IPS DF 6.9 (cell line): ENCODE data around the gene KCNJ15.
"Not testable (repeated sequence)": the region's sequence is repeated elsewhere in the genome, so short reads cannot be mapped to it uniquely, and the experiment has no call there.

Experiments
- DNase-seq: peaks from one replicate; pipeline ENCODE4 v3.0.0-alpha.2; 2013; ENCODE audit warnings: low read depth, low spot score
- H3K27ac ChIP-seq: one replicate; pipeline ENCODE4 v1.5.1; 2013; ENCODE audit warnings: low read length, control low read depth
- H3K27me3 ChIP-seq: 2 replicates; pipeline ENCODE4 v1.6.1; 2013; ENCODE audit warnings: mild to moderate bottlenecking, low read length; ENCODE audit not compliant: control insufficient read depth, insufficient read depth
- H3K36me3 ChIP-seq: 2 replicates; pipeline ENCODE4 v1.6.1; 2013; ENCODE audit warnings: low read length; ENCODE audit not compliant: control insufficient read depth, insufficient read depth
- H3K4me1 ChIP-seq: 2 replicates; pipeline ENCODE4 v1.6.1; 2013; ENCODE audit warnings: low read length; ENCODE audit not compliant: control insufficient read depth, insufficient read depth
- H3K4me3 ChIP-seq: 2 replicates; pipeline ENCODE4 v1.5.1; 2013; ENCODE audit warnings: mild to moderate bottlenecking, low read length
- H3K9me3 ChIP-seq: 2 replicates; pipeline ENCODE4 v1.6.1; 2013; ENCODE audit warnings: low read length, inconsistent platforms; ENCODE audit not compliant: control insufficient read depth, insufficient read depth
- WGBS: extraction: QIAGEN DNeasy Blood & Tissue Kit; methylation state at CpG from one replicate; pipeline ENCODE4 v1.1.7; 2013; ENCODE audit warnings: mixed read lengths, missing lambda C conversion rate; ENCODE audit not compliant: insufficient read length, insufficient coverage; 5-methylcytosine and 5-hydroxymethylcytosine counted together

Gene KCNJ15

GRCh38 chr21:38228537-38228936, 28.3 kb upstream of the KCNJ15 start:
- Histone ChIP-seq H3K4me1 (peaks cover 3% of the 10 kb centered on the region; the same call in 1 of the 2 replicates), H3K9me3 (peaks cover 6% of the 10 kb centered on the region), H3K27me3 (no peaks in the 10 kb centered on the region), H3K27ac (no peak overlapping the region), H3K4me3 (no peak overlapping the region), H3K36me3 (no peaks in the 10 kb centered on the region)
- DNase-seq = no peak
- no CpG with 5 or more reads among the region's 3 CpGs for WGBS

- WGBS = no CpG with 5 or more reads among the region's 9 CpGs
- Histone ChIP-seq H3K4me3 (no peak overlapping the region), H3K36me3 (no peaks in the 10 kb centered on the region), H3K27me3 (no peaks in the 10 kb centered on the region), H3K9me3 (peaks cover 6% of the 10 kb centered on the region), H3K27ac (no peak overlapping the region), H3K4me1 (peaks cover 3% of the 10 kb centered on the region; the same call in 1 of the 2 replicates)
- peak; percentile 18 for DNase-seq
Observed at GRCh38 chr21:38229260-38229877, 27.4 kb upstream of the KCNJ15 start.

- H3K4me3 ChIP-seq = no peak overlapping the region
- WGBS = no CpG with 5 or more reads among the region's 6 CpGs
- H3K36me3 ChIP-seq = no peaks in the 10 kb centered on the region
- H3K27me3 ChIP-seq = no peaks in the 10 kb centered on the region
- no peaks in the 10 kb centered on the region for H3K9me3 ChIP-seq
- H3K4me1 ChIP-seq = no peaks in the 10 kb centered on the region
- H3K27ac ChIP-seq = no peak overlapping the region
- DNase-seq = no peak
Observed at GRCh38 chr21:38234395-38235142, 22.2 kb upstream of the KCNJ15 start.

GRCh38 chr21:38235251-38235650, 21.5 kb upstream of the KCNJ15 start:
- not testable (repeated sequence) for H3K27ac ChIP-seq, H3K4me1 ChIP-seq, H3K36me3 ChIP-seq, H3K4me3 ChIP-seq, H3K27me3 ChIP-seq, H3K9me3 ChIP-seq, DNase-seq
- no CpG with 5 or more reads among the region's 9 CpGs for WGBS

GRCh38 chr21:38236232-38236631, 20.6 kb upstream of the KCNJ15 start:
- no peak overlapping the region for H3K4me3 ChIP-seq
- no peak for DNase-seq
- H3K4me1 ChIP-seq = no peaks in the 10 kb centered on the region
- no CpG with 5 or more reads among the region's 2 CpGs for WGBS
- H3K27me3 ChIP-seq = no peaks in the 10 kb centered on the region
- H3K36me3 ChIP-seq = no peaks in the 10 kb centered on the region
- H3K27ac ChIP-seq = no peak overlapping the region
- H3K9me3 ChIP-seq = no peaks in the 10 kb centered on the region

- no peaks in the 10 kb centered on the region for H3K4me1 ChIP-seq
- no peaks in the 10 kb centered on the region for H3K27me3 ChIP-seq
- H3K36me3 ChIP-seq = no peaks in the 10 kb centered on the region
- no peak overlapping the region for H3K4me3 ChIP-seq
- no CpG with 5 or more reads among the region's 4 CpGs for WGBS
- H3K9me3 ChIP-seq = no peaks in the 10 kb centered on the region
- H3K27ac ChIP-seq = no peak overlapping the region
- DNase-seq = no peak
Observed at GRCh38 chr21:38239672-38240071, 17.1 kb upstream of the KCNJ15 start.

GRCh38 chr21:38240129-38240528, 16.7 kb upstream of the KCNJ15 start:
- no CpG with 5 or more reads among the region's 1 CpG for WGBS
- no peaks in the 10 kb centered on the region for H3K36me3 ChIP-seq
- no peaks in the 10 kb centered on the region for H3K4me1 ChIP-seq
- H3K4me3 ChIP-seq = no peak overlapping the region
- no peaks in the 10 kb centered on the region for H3K9me3 ChIP-seq
- no peak for DNase-seq
- H3K27me3 ChIP-seq = no peaks in the 10 kb centered on the region
- H3K27ac ChIP-seq = no peak overlapping the region

- Histone ChIP-seq H3K4me1 (no peaks in the 10 kb centered on the region), H3K36me3 (no peaks in the 10 kb centered on the region), H3K27ac (no peak overlapping the region), H3K4me3 (no peak overlapping the region), H3K27me3 (no peaks in the 10 kb centered on the region), H3K9me3 (no peaks in the 10 kb centered on the region)
- DNase-seq = no peak
- WGBS = no CpG with 5 or more reads among the region's 10 CpGs
Observed at GRCh38 chr21:38241029-38241740, 15.6 kb upstream of the KCNJ15 start.

- H3K4me1 ChIP-seq = no peaks in the 10 kb centered on the region
- H3K36me3 ChIP-seq = no peaks in the 10 kb centered on the region
- no CpG with 5 or more reads among the region's 5 CpGs for WGBS
- no peak for DNase-seq
- H3K27me3 ChIP-seq = no peaks in the 10 kb centered on the region
- no peak overlapping the region for H3K4me3 ChIP-seq
- H3K9me3 ChIP-seq = no peaks in the 10 kb centered on the region
- no peak overlapping the region for H3K27ac ChIP-seq
Observed at GRCh38 chr21:38242061-38242460, 14.7 kb upstream of the KCNJ15 start.

- Histone ChIP-seq H3K36me3 (no peaks in the 10 kb centered on the region), H3K9me3 (no peaks in the 10 kb centered on the region), H3K4me3 (no peak overlapping the region), H3K27me3 (no peaks in the 10 kb centered on the region), H3K4me1 (no peaks in the 10 kb centered on the region), H3K27ac (no peak overlapping the region)
- DNase-seq = no peak
- whole genome bisulfite sequencing = no CpG with 5 or more reads among the region's 7 CpGs
Observed at GRCh38 chr21:38243732-38244406, 12.9 kb upstream of the KCNJ15 start.
